ENCODE data around the gene PLEKHG4B. TPM values are rescaled to one million over a fixed set of nuclear protein-coding genes. Genes with fewer than 3 reads are reported as not detected.
A peak's percentile ranks its signal among the peaks of the same experiment; 100 is the strongest.
"Not testable (repeated sequence)": the region's sequence is repeated elsewhere in the genome, so short reads cannot be mapped to it uniquely, and the experiment has no call there.

The PLEKHG4B gene
- total RNA-seq, 1 donor from 2014 or later = 70.0 TPM

- Mint-ChIP-seq H3K4me3 (no peak overlapping the region), H3K27me3 (ENCODE audit: low read depth) (no peaks in the 10 kb centered on the region), H3K9me3 (no peaks in the 10 kb centered on the region), H3K36me3 (peaks cover 25% of the 10 kb centered on the region), H3K27ac (no peak overlapping the region), H3K4me1 (no peaks in the 10 kb centered on the region)
- no peak for TF ChIP-seq CTCF (IDR thresholded peaks at IDR 0.05; ENCODE audit: unreplicated experiment)
- no peak for DNase-seq (ENCODE audit: low spot score in 2 of 2, unreplicated experiment in 2 of 2)
These were observed 70.2 kb downstream of the PLEKHG4B start for GRCh38 chr5:162190-162564.

GRCh38 chr5:162565-163337, 70.8 kb downstream of the PLEKHG4B start:
- Mint-ChIP-seq H3K36me3 (peaks cover 23% of the 10 kb centered on the region), H3K27me3 (ENCODE audit: low read depth) (no peaks in the 10 kb centered on the region), H3K4me1 (no peaks in the 10 kb centered on the region), H3K9me3 (no peaks in the 10 kb centered on the region), H3K4me3 (no peak overlapping the region), H3K27ac (no peak overlapping the region)
- DNase-seq (ENCODE audit: low spot score in 2 of 2, unreplicated experiment in 2 of 2) = no peak
- no peak for TF ChIP-seq CTCF (IDR thresholded peaks at IDR 0.05; ENCODE audit: unreplicated experiment)

GRCh38 chr5:163338-163620, 71.3 kb downstream of the PLEKHG4B start:
- no peaks in the 10 kb centered on the region for H3K4me1 Mint-ChIP-seq
- H3K4me3 Mint-ChIP-seq = no peak overlapping the region
- no peaks in the 10 kb centered on the region for H3K27me3 Mint-ChIP-seq (ENCODE audit: low read depth)
- no peak overlapping the region for H3K27ac Mint-ChIP-seq
- DNase-seq (ENCODE audit: low spot score in 2 of 2, unreplicated experiment in 2 of 2) = no peak
- no peak for TF ChIP-seq CTCF (IDR thresholded peaks at IDR 0.05; ENCODE audit: unreplicated experiment)
- no peaks in the 10 kb centered on the region for H3K9me3 Mint-ChIP-seq
- H3K36me3 Mint-ChIP-seq = peaks cover 23% of the 10 kb centered on the region

GRCh38 chr5:163841-164240, 71.9 kb downstream of the PLEKHG4B start:
- H3K27ac Mint-ChIP-seq = peak overlapping the region; percentile 60

GRCh38 chr5:164244-164643, 72.3 kb downstream of the PLEKHG4B start:
- no peak for DNase-seq (ENCODE audit: low spot score in 2 of 2, unreplicated experiment in 2 of 2)
- no peak for TF ChIP-seq CTCF (IDR thresholded peaks at IDR 0.05; ENCODE audit: unreplicated experiment)
- H3K4me3 Mint-ChIP-seq = no peak overlapping the region
- H3K27me3 Mint-ChIP-seq (ENCODE audit: low read depth) = no peaks in the 10 kb centered on the region
- H3K4me1 Mint-ChIP-seq = peaks cover 3% of the 10 kb centered on the region
- no peak overlapping the region for H3K27ac Mint-ChIP-seq
- H3K36me3 Mint-ChIP-seq = peaks cover 22% of the 10 kb centered on the region
- H3K9me3 Mint-ChIP-seq = no peaks in the 10 kb centered on the region

More at GRCh38 chr5:163841-164240, 71.9 kb downstream of the PLEKHG4B start:
- peaks cover 3% of the 10 kb centered on the region for H3K4me1 Mint-ChIP-seq
- H3K4me3 Mint-ChIP-seq = no peak overlapping the region
- H3K27me3 Mint-ChIP-seq (ENCODE audit: low read depth) = no peaks in the 10 kb centered on the region
- no peak for TF ChIP-seq CTCF (IDR thresholded peaks at IDR 0.05; ENCODE audit: unreplicated experiment)
- peaks cover 23% of the 10 kb centered on the region for H3K36me3 Mint-ChIP-seq
- H3K9me3 Mint-ChIP-seq = no peaks in the 10 kb centered on the region
- DNase-seq (ENCODE audit: low spot score in 2 of 2, unreplicated experiment in 2 of 2) = no peak

GRCh38 chr5:164783-165182, 72.8 kb downstream of the PLEKHG4B start:
- H3K4me3 Mint-ChIP-seq; DNase-seq (ENCODE audit: low spot score in 2 of 2, unreplicated experiment in 2 of 2); H3K9me3 Mint-ChIP-seq; H3K27ac Mint-ChIP-seq; H3K4me1 Mint-ChIP-seq; H3K27me3 Mint-ChIP-seq (ENCODE audit: low read depth): not testable (repeated sequence)
- peaks cover 17% of the 10 kb centered on the region for H3K36me3 Mint-ChIP-seq
